ENCODE data around the gene MAP4.

The MAP4 gene

GRCh38 chr3:48001991-48002390 is 14.2 kb downstream of the MAP4 start:
- Histone ChIP-seq H3K27me3 (ENCODE audit: insufficient read depth, insufficient read length) (no peaks in the 10 kb centered on the region), H3K36me3 (ENCODE audit: insufficient read depth, insufficient read length, low read length) (peaks cover 39% of the 10 kb centered on the region), H3K9ac (ENCODE audit: insufficient read length, low read depth) (no peak overlapping the region), H3K9me3 (ENCODE audit: insufficient read depth, low read length) (peaks cover 9% of the 10 kb centered on the region; the same call in 1 of the 2 replicates), H3K4me1 (ENCODE audit: insufficient read depth, insufficient read length) (no peaks in the 10 kb centered on the region), H3K4me3 (ENCODE audit: insufficient read length, low read depth) (no peak overlapping the region)
- no peak for TF ChIP-seq YY1 (IDR thresholded peaks at IDR 0.05; ENCODE audit: insufficient read depth, insufficient read length)
- TF ChIP-seq SUZ12 (IDR thresholded peaks at IDR 0.05; ENCODE audit: extremely low read depth, insufficient read depth, insufficient read length) = no peak
- TF ChIP-seq ZNF274 (IDR thresholded peaks at IDR 0.05; ENCODE audit: low read depth, low read length) = no peak
- DNase-seq (ENCODE audit: low read depth, low spot score) = no peak

- Histone ChIP-seq H3K4me1 (ENCODE audit: insufficient read depth, insufficient read length) (no peaks in the 10 kb centered on the region), H3K9ac (ENCODE audit: insufficient read length, low read depth) (no peak overlapping the region), H3K27me3 (ENCODE audit: insufficient read depth, insufficient read length) (no peaks in the 10 kb centered on the region), H3K9me3 (ENCODE audit: insufficient read depth, low read length) (no peaks in the 10 kb centered on the region; the same call in 1 of the 2 replicates), H3K36me3 (ENCODE audit: insufficient read depth, insufficient read length, low read length) (peaks cover 35% of the 10 kb centered on the region), H3K4me3 (ENCODE audit: insufficient read length, low read depth) (no peak overlapping the region)
- TF ChIP-seq YY1 (IDR thresholded peaks at IDR 0.05; ENCODE audit: insufficient read depth, insufficient read length) (no peak), ZNF274 (IDR thresholded peaks at IDR 0.05; ENCODE audit: low read depth, low read length) (no peak), SUZ12 (IDR thresholded peaks at IDR 0.05; ENCODE audit: extremely low read depth, insufficient read depth, insufficient read length) (no peak)
- DNase-seq (ENCODE audit: low read depth, low spot score) = no peak
These were observed 16.0 kb downstream of the MAP4 start for GRCh38 chr3:48000212-48000611.

- no peaks in the 10 kb centered on the region for H3K4me1 ChIP-seq (ENCODE audit: insufficient read depth, insufficient read length)
- DNase-seq (ENCODE audit: low read depth, low spot score) = no peak
- no peaks in the 10 kb centered on the region for H3K27me3 ChIP-seq (ENCODE audit: insufficient read depth, insufficient read length)
- peaks cover 42% of the 10 kb centered on the region for H3K36me3 ChIP-seq (ENCODE audit: insufficient read depth, insufficient read length, low read length)
- no peaks in the 10 kb centered on the region for H3K9me3 ChIP-seq (ENCODE audit: insufficient read depth, low read length)
- H3K4me3 ChIP-seq (ENCODE audit: insufficient read length, low read depth) = no peak overlapping the region
- TF ChIP-seq YY1 (IDR thresholded peaks at IDR 0.05; ENCODE audit: insufficient read depth, insufficient read length) = no peak
- no peak for TF ChIP-seq SUZ12 (IDR thresholded peaks at IDR 0.05; ENCODE audit: extremely low read depth, insufficient read depth, insufficient read length)
- no peak for TF ChIP-seq ZNF274 (IDR thresholded peaks at IDR 0.05; ENCODE audit: low read depth, low read length)
- H3K9ac ChIP-seq (ENCODE audit: insufficient read length, low read depth) = no peak overlapping the region
These were observed 19.8 kb downstream of the MAP4 start for GRCh38 chr3:47996440-47996839.

- H3K27me3 ChIP-seq (ENCODE audit: insufficient read depth, insufficient read length) = no peaks in the 10 kb centered on the region
- peaks cover 51% of the 10 kb centered on the region for H3K36me3 ChIP-seq (ENCODE audit: insufficient read depth, insufficient read length, low read length)
- H3K9ac ChIP-seq (ENCODE audit: insufficient read length, low read depth) = no peak overlapping the region
- H3K9me3 ChIP-seq (ENCODE audit: insufficient read depth, low read length) = no peaks in the 10 kb centered on the region
- no peak for DNase-seq (ENCODE audit: low read depth, low spot score)
- no peak overlapping the region for H3K4me3 ChIP-seq (ENCODE audit: insufficient read length, low read depth)
- H3K4me1 ChIP-seq (ENCODE audit: insufficient read depth, insufficient read length) = no peaks in the 10 kb centered on the region
- TF ChIP-seq YY1 (IDR thresholded peaks at IDR 0.05; ENCODE audit: insufficient read depth, insufficient read length) (no peak), SUZ12 (IDR thresholded peaks at IDR 0.05; ENCODE audit: extremely low read depth, insufficient read depth, insufficient read length) (no peak), ZNF274 (IDR thresholded peaks at IDR 0.05; ENCODE audit: low read depth, low read length) (no peak)
These were observed 22.0 kb downstream of the MAP4 start for GRCh38 chr3:47994180-47994579.

- Histone ChIP-seq H3K36me3 (ENCODE audit: insufficient read depth, insufficient read length, low read length) (peaks cover 58% of the 10 kb centered on the region), H3K9me3 (ENCODE audit: insufficient read depth, low read length) (no peaks in the 10 kb centered on the region), H3K4me1 (ENCODE audit: insufficient read depth, insufficient read length) (no peaks in the 10 kb centered on the region), H3K4me3 (ENCODE audit: insufficient read length, low read depth) (no peak overlapping the region), H3K9ac (ENCODE audit: insufficient read length, low read depth) (no peak overlapping the region), H3K27me3 (ENCODE audit: insufficient read depth, insufficient read length) (no peaks in the 10 kb centered on the region)
- DNase-seq (ENCODE audit: low read depth, low spot score) = no peak
- no peak for TF ChIP-seq YY1 (IDR thresholded peaks at IDR 0.05; ENCODE audit: insufficient read depth, insufficient read length)
- no peak for TF ChIP-seq ZNF274 (IDR thresholded peaks at IDR 0.05; ENCODE audit: low read depth, low read length)
- no peak for TF ChIP-seq SUZ12 (IDR thresholded peaks at IDR 0.05; ENCODE audit: extremely low read depth, insufficient read depth, insufficient read length)
These were observed 24.9 kb downstream of the MAP4 start for GRCh38 chr3:47991341-47991740.

- Histone ChIP-seq H3K9me3 (ENCODE audit: insufficient read depth, low read length) (no peaks in the 10 kb centered on the region), H3K27me3 (ENCODE audit: insufficient read depth, insufficient read length) (no peaks in the 10 kb centered on the region), H3K9ac (ENCODE audit: insufficient read length, low read depth) (no peak overlapping the region), H3K4me1 (ENCODE audit: insufficient read depth, insufficient read length) (no peaks in the 10 kb centered on the region), H3K4me3 (ENCODE audit: insufficient read length, low read depth) (no peak overlapping the region), H3K36me3 (ENCODE audit: insufficient read depth, insufficient read length, low read length) (peaks cover 56% of the 10 kb centered on the region)
- peak; percentile 78 for DNase-seq (ENCODE audit: low read depth, low spot score)
- TF ChIP-seq SUZ12 (IDR thresholded peaks at IDR 0.05; ENCODE audit: extremely low read depth, insufficient read depth, insufficient read length) (no peak), ZNF274 (IDR thresholded peaks at IDR 0.05; ENCODE audit: low read depth, low read length) (no peak), YY1 (IDR thresholded peaks at IDR 0.05; ENCODE audit: insufficient read depth, insufficient read length) (no peak)
These were observed 26.2 kb downstream of the MAP4 start for GRCh38 chr3:47989981-47990440.

- Histone ChIP-seq H3K27me3 (ENCODE audit: insufficient read depth, insufficient read length) (no peaks in the 10 kb centered on the region), H3K9ac (ENCODE audit: insufficient read length, low read depth) (no peak overlapping the region), H3K4me1 (ENCODE audit: insufficient read depth, insufficient read length) (no peaks in the 10 kb centered on the region), H3K9me3 (ENCODE audit: insufficient read depth, low read length) (no peaks in the 10 kb centered on the region), H3K36me3 (ENCODE audit: insufficient read depth, insufficient read length, low read length) (peaks cover 30% of the 10 kb centered on the region), H3K4me3 (ENCODE audit: insufficient read length, low read depth) (no peak overlapping the region)
- no peak for DNase-seq (ENCODE audit: low read depth, low spot score)
- TF ChIP-seq YY1 (IDR thresholded peaks at IDR 0.05; ENCODE audit: insufficient read depth, insufficient read length) = no peak
- no peak for TF ChIP-seq ZNF274 (IDR thresholded peaks at IDR 0.05; ENCODE audit: low read depth, low read length)
- TF ChIP-seq SUZ12 (IDR thresholded peaks at IDR 0.05; ENCODE audit: extremely low read depth, insufficient read depth, insufficient read length) = no peak
These were observed 30.8 kb downstream of the MAP4 start for GRCh38 chr3:47985381-47985780.

All from NT2/D1 (cell line).